AG09309 (cell line): ENCODE measurements around the gene EHBP1L1.

Experiments
- DNase-seq: peaks from one replicate; pipeline ENCODE4 v3.0.0-alpha.2; 2010; ENCODE audit warnings: low read depth
- H3K4me3 ChIP-seq: 2 replicates; pipeline ENCODE4 v1.5.1; 2011; ENCODE audit warnings: mild to moderate bottlenecking, low read depth, low read length, moderate library complexity; ENCODE audit not compliant: control insufficient read depth
- CTCF ChIP-seq: IDR thresholded peaks from 2 replicates; pipeline ENCODE4 v1.5.1; 2011; ENCODE audit warnings: mild to moderate bottlenecking, low read depth, low read length, inconsistent platforms; ENCODE audit not compliant: insufficient read depth, control insufficient read depth; ENCODE audit errors: missing control alignments

EHBP1L1 gene

GRCh38 chr11:65580031-65580692 lies 4.3 kb downstream of the EHBP1L1 start:
- TF ChIP-seq CTCF, result no peak
- no peak overlapping the region for H3K4me3 ChIP-seq

DNA sequence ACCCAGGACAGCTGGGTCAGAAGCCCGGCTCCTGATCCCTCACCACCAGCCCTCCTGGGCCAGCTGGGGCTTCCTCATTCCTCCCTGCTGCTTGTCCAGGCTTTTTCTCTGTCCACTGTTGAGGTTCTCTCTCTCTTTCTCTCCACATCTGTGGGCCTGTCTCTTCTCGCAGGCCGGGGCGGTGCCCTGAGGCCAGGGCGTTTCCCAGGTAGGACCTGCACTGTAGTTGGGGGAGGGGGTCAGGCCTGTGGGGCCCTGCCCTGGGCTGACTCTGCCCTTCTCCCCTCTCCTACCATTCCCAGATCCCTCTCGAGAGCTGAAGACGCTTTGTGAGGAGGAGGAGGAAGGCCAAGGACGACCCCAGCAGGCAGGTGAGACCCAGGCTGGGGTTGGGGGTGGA lies 4.9 kb downstream of the EHBP1L1 start:
- TF ChIP-seq CTCF, result no peak
- no peak overlapping the region for H3K4me3 ChIP-seq
- no peak for DNase-seq

More at GRCh38 chr11:65580031-65580692, 4.3 kb downstream of the EHBP1L1 start:
- DNase-seq, result no peak

GRCh38 chr11:65581928-65582327 lies 6.1 kb downstream of the EHBP1L1 start:
- no peak overlapping the region for H3K4me3 ChIP-seq
- no peak for TF ChIP-seq CTCF
- no peak for DNase-seq

DNA sequence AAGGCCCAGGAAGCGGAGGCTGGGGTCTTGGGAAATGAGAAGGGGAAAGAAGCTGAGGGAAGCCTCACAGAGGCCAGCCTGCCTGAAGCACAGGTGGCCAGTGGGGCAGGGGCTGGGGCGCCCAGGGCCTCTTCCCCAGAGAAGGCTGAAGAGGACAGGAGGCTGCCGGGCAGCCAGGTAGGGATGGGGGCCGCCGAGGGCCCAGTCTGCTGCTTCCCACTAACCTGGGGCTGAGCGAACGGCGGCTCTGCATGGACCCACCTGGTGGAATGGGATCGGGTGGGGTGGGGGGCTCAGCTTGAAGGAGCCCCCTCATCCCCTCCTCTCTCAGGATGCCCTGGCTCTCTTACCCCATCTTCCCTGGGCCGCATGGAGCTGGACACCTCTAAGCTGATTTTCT lies 7.7 kb downstream of the EHBP1L1 start:
- no peak for DNase-seq
- no peak overlapping the region for H3K4me3 ChIP-seq
- TF ChIP-seq CTCF, result no peak

DNA sequence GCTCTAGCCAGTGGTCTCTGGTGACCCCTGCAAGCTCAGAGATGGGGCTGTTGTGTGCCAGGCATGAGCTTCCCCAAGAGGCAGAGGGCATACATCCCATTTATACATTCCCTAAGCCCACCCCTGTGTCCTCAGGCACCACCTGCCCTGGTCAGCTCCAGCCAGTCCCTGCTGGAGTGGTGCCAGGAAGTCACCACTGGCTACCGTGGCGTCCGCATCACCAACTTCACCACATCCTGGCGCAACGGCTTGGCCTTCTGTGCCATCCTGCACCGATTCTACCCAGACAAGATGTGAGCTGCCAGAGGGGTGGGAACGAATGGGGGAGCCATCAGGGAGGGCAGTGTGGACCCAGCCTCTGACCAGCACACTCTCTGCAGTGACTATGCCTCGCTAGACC lies 8.3 kb downstream of the EHBP1L1 start:
- TF ChIP-seq CTCF, result no peak
- no peak overlapping the region for H3K4me3 ChIP-seq

GRCh38 chr11:65584723-65585171 lies 8.9 kb downstream of the EHBP1L1 start:
- TF ChIP-seq CTCF, result no peak
- no peak overlapping the region for H3K4me3 ChIP-seq
- no peak for DNase-seq

More for the DNA sequence above, 8.3 kb downstream of the EHBP1L1 start:
- DNase-seq, result no peak
